HCT116 (cell line): ENCODE data around the gene RERG. TPM values are rescaled to one million over a fixed set of nuclear protein-coding genes. Genes with fewer than 3 reads are reported as not detected.

Experiments
- ATAC-seq: fragments of 200-7000 bp; cut with Tn5 transposase; 2 replicates; pipeline ENCODE4 v1.9.1; 2020; ENCODE audit warnings: mild to moderate bottlenecking, moderate library complexity
- BruUV-seq: library from RNA; stranded (reverse); fragments of 400-500 nt; replicated peaks from 2 replicates; lab custom pipeline; 2021; lab: Mats Ljungman, UMichigan
- CTCF ChIA-PET: fragments of 300-600 bp; sonication (Branson Sonifier 250); formaldehyde crosslinking; loops from one replicate; lab custom pipeline; 2021; ENCODE audit warnings: antibody characterized with exemption; lab: Charles Lee
- POLR2A ChIA-PET: fragments of 300-600, 350-600 bp; sonication (Branson Sonifier 250); formaldehyde crosslinking; loops from one replicate; lab custom pipeline; 2021; ENCODE audit warnings: antibody characterized with exemption; lab: Charles Lee
- RAD21 ChIA-PET, 2 experiments: fragments of 300-600 bp; sonication (Branson Sonifier 250); formaldehyde crosslinking; loops; one replicate each; lab custom pipeline; 2023; ENCODE audit warnings: low total read pairs in 2 of 2; ENCODE audit not compliant: uncharacterized antibody in 2 of 2, unreplicated experiment in 2 of 2, low non-redundant PET in 1 of 2; lab: Charles Lee
- DNase-seq: peaks from one replicate; pipeline ENCODE4 v3.0.0-alpha.2; 2010; ENCODE audit warnings: low read depth, low spot score
- H2AFZ ChIP-seq: fragments of 200-600 bp; shearing (Covaris generic), sonication (generic); 2 replicates; pipeline ENCODE4 v1.6.1; 2017; ENCODE audit warnings: low read depth, mixed run types, mixed read lengths, antibody characterized with exemption, low read length; ENCODE audit not compliant: poor library complexity, severe bottlenecking
- H3K27ac ChIP-seq: 2 replicates; pipeline ENCODE4 v1.5.1; 2012; ENCODE audit warnings: low read depth, low read length
- H3K27me3 ChIP-seq: fragments of 200-600 bp; sonication (generic); 2 replicates; pipeline ENCODE4 v1.6.1; 2016; ENCODE audit warnings: mixed run types, low read length, mixed read lengths; ENCODE audit not compliant: insufficient read depth
- H3K36me3 ChIP-seq, 2 experiments: fragments of 200-500 bp in 1 of 2; fragments of 200-600 bp in 1 of 2; sonication (Bioruptor generic) in 1 of 2; sonication (generic) in 1 of 2; 2 replicates each; pipeline versions ENCODE4 v1.5.1 to v1.6.1; 2014 to 2016; ENCODE audit warnings: low read length in 2 of 2, inconsistent platforms in 1 of 2, mixed read lengths in 1 of 2, mixed run types in 1 of 2; ENCODE audit not compliant: insufficient read depth in 2 of 2, control insufficient read depth in 1 of 2
- H3K4me1 ChIP-seq, 2 experiments: fragments of 200-600 bp in 1 of 2; sonication (generic) in 1 of 2; 2 replicates each; pipeline versions ENCODE4 v1.5.1 to v1.6.1; 2012 to 2017; ENCODE audit warnings: low read length in 2 of 2, inconsistent platforms in 1 of 2, mild to moderate bottlenecking in 1 of 2, mixed read lengths in 1 of 2, mixed run types in 1 of 2, moderate library complexity in 1 of 2; ENCODE audit not compliant: insufficient read depth in 2 of 2, control insufficient read depth in 1 of 2
- H3K4me2 ChIP-seq: fragments of 200-600 bp; sonication (generic); 2 replicates; pipeline ENCODE4 v1.6.1; 2017; ENCODE audit warnings: mixed run types, low read length, mixed read lengths
- H3K4me3 ChIP-seq, 2 experiments: fragments of 200-600 bp in 1 of 2; sonication (generic) in 1 of 2; replicated peaks in 1 of 2; 2 replicates each; pipeline ENCODE4 v1.5.1; 2011 to 2016; ENCODE audit warnings: low read length in 2 of 2, control low read depth in 1 of 2, low read depth in 1 of 2, mild to moderate bottlenecking in 1 of 2, mixed read lengths in 1 of 2, mixed run types in 1 of 2
- H3K79me2 ChIP-seq: fragments of 200-600 bp; sonication (generic); 2 replicates; pipeline ENCODE4 v1.6.1; 2017; ENCODE audit warnings: mild to moderate bottlenecking, mixed run types, low read length, moderate library complexity, mixed read lengths; ENCODE audit not compliant: insufficient read depth
- H3K9ac ChIP-seq: fragments of 200-600 bp; sonication (generic); 2 replicates; pipeline ENCODE4 v1.6.1; 2016; ENCODE audit warnings: low read length, mixed read lengths
- H3K9me2 ChIP-seq: fragments of 200-600 bp; sonication (generic), shearing (Covaris generic); 2 replicates; pipeline ENCODE4 v1.6.1; 2017; ENCODE audit warnings: mixed run types, mild to moderate bottlenecking, moderate library complexity; ENCODE audit not compliant: insufficient read depth
- H3K9me3 ChIP-seq, 2 experiments: fragments of 200-500 bp in 1 of 2; fragments of 200-600 bp in 1 of 2; sonication (Bioruptor generic) in 1 of 2; sonication (generic) in 1 of 2; 2 replicates each; pipeline ENCODE4 v1.6.1; 2014 to 2017; ENCODE audit warnings: low read length in 2 of 2, mixed read lengths in 2 of 2, inconsistent platforms in 1 of 2, low read depth in 1 of 2, mild to moderate bottlenecking in 1 of 2, mixed run types in 1 of 2, moderate library complexity in 1 of 2; ENCODE audit not compliant: control insufficient read depth in 1 of 2, insufficient read depth in 1 of 2
- H4K20me1 ChIP-seq: fragments of 200-600 bp; sonication (generic), shearing (Covaris generic); 2 replicates; pipeline ENCODE4 v1.6.1; 2017; ENCODE audit warnings: mixed run types, mild to moderate bottlenecking, moderate library complexity; ENCODE audit not compliant: insufficient read depth
- CBX3 ChIP-seq: IDR thresholded peaks from 2 replicates; pipeline ENCODE4 v1.6.1; 2012; ENCODE audit warnings: low read depth
- CEBPB ChIP-seq: IDR thresholded peaks from 2 replicates; pipeline ENCODE4 v1.6.1; 2012; ENCODE audit warnings: low read depth
- EZH2 ChIP-seq: fragments of 200-600 bp; sonication (generic); IDR thresholded peaks from 2 replicates; pipeline ENCODE4 v1.6.1; 2017; ENCODE audit warnings: antibody characterized with exemption, mixed run types
- EZH2phosphoT487 ChIP-seq: fragments of 200-600 bp; IDR thresholded peaks from 2 replicates; pipeline ENCODE4 v1.6.1; 2018; ENCODE audit warnings: antibody characterized with exemption, borderline replicate concordance
- FOSL1 ChIP-seq: IDR thresholded peaks from 2 replicates; pipeline ENCODE4 v1.6.1; 2012; ENCODE audit warnings: low read depth
- JUND ChIP-seq: IDR thresholded peaks from 2 replicates; pipeline ENCODE4 v1.6.1; 2012
- POLR2A ChIP-seq: IDR thresholded peaks from 2 replicates; pipeline ENCODE4 v1.7.0; 2011; ENCODE audit warnings: borderline replicate concordance; ENCODE audit not compliant: insufficient read depth, insufficient read length; ENCODE audit errors: extremely low read depth
- POLR2AphosphoS5 ChIP-seq: IDR thresholded peaks from 2 replicates; pipeline ENCODE4 v1.6.1; 2011; ENCODE audit warnings: mild to moderate bottlenecking, low read depth, low read length, moderate library complexity
- RAD21 ChIP-seq: IDR thresholded peaks from 2 replicates; pipeline ENCODE4 v1.6.1; 2012; ENCODE audit warnings: low read depth, mild to moderate bottlenecking
- REST ChIP-seq: IDR thresholded peaks from 2 replicates; pipeline ENCODE4 v1.6.1; 2012; ENCODE audit warnings: low read depth
- SIN3A ChIP-seq: IDR thresholded peaks from 2 replicates; pipeline ENCODE4 v1.6.1; 2012; ENCODE audit warnings: low read depth
- SRF ChIP-seq: IDR thresholded peaks from 2 replicates; pipeline ENCODE4 v1.6.1; 2012; ENCODE audit warnings: low read depth
- TCF7L2 ChIP-seq: IDR thresholded peaks from 2 replicates; pipeline ENCODE4 v1.7.0; 2011; ENCODE audit warnings: borderline replicate concordance, inconsistent platforms; ENCODE audit not compliant: insufficient read depth, insufficient read length; ENCODE audit errors: extremely low read depth
- YY1 ChIP-seq: IDR thresholded peaks from 2 replicates; pipeline ENCODE4 v1.6.1; 2011; ENCODE audit warnings: low read length, low read depth, moderate library complexity, mild to moderate bottlenecking; ENCODE audit not compliant: insufficient replicate concordance; ENCODE audit errors: extremely low read depth
- ZBTB33 ChIP-seq: IDR thresholded peaks from 2 replicates; pipeline ENCODE4 v1.6.1; 2011; ENCODE audit warnings: mild to moderate bottlenecking, low read length, moderate library complexity; ENCODE audit not compliant: insufficient replicate concordance; ENCODE audit errors: extremely low read depth
- ZFX ChIP-seq: fragments of 450-650 bp; IDR thresholded peaks from 2 replicates; pipeline ENCODE4 v1.6.1; 2017
- ZNF274 ChIP-seq: fragments of 200-500 bp; sonication (Bioruptor generic); IDR thresholded peaks from 2 replicates; pipeline ENCODE4 v1.6.1; 2014; ENCODE audit warnings: mild to moderate bottlenecking, low read depth, low read length, inconsistent platforms
- intact Hi-C: fragments of 100-400 bp; cut with micrococcal nuclease; formaldehyde crosslinking; loops from 2 replicates; pipeline ENCODE4 v1.10.0; 2022
- total RNA-seq: library from RNA; stranded (reverse); gene quantifications from one replicate; pipeline ENCODE4 v1.2.1, GENCODE V29; 2021; ENCODE audit not compliant: unreplicated experiment

The RERG gene
- total RNA-seq, 1 experiment from 2014 or later, result not detected

GRCh38 chr12:15171012-15171655, 50.1 kb downstream of the RERG start (continued):
- no peak for TF ChIP-seq REST
- TF ChIP-seq CBX3, result no peak
- TF ChIP-seq POLR2A, result no peak
- TF ChIP-seq SRF, result no peak
- TF ChIP-seq EZH2, result no peak
- TF ChIP-seq JUND, result no peak
- TF ChIP-seq SIN3A, result no peak
- no peak for TF ChIP-seq ZFX
- no peak for TF ChIP-seq POLR2AphosphoS5
- TF ChIP-seq ZNF274, result no peak
- no peak for TF ChIP-seq TCF7L2
- TF ChIP-seq RAD21, result no peak

- ChIA-PET POLR2A (no interaction called here), RAD21 (no interaction called here), CTCF (no interaction called here)
- no peak overlapping the region for H3K4me3 ChIP-seq
- DNase-seq, result no peak
- no peaks in the 10 kb centered on the region for H3K9me2 ChIP-seq
- H3K79me2 ChIP-seq, result no peaks in the 10 kb centered on the region
- no peaks in the 10 kb centered on the region for H3K4me1 ChIP-seq
- no peak overlapping the region for H2AFZ ChIP-seq
- H3K9me3 ChIP-seq, result no peaks in the 10 kb centered on the region
- no peak overlapping the region for H3K4me2 ChIP-seq
- no peaks in the 10 kb centered on the region for H4K20me1 ChIP-seq
- H3K36me3 ChIP-seq, result no peaks in the 10 kb centered on the region
- no TSS peak for BruUV-seq
- intact Hi-C loops, result no loop called here
- no peak for ATAC-seq
- H3K9ac ChIP-seq, result no peak overlapping the region
- peaks cover 71% of the 10 kb centered on the region for H3K27me3 ChIP-seq
- H3K27ac ChIP-seq, result no peak overlapping the region
- TF ChIP-seq TCF7L2, result no peak
- TF ChIP-seq SRF, result no peak
- no peak for TF ChIP-seq FOSL1
- no peak for TF ChIP-seq EZH2phosphoT487
- TF ChIP-seq YY1, result no peak
- no peak for TF ChIP-seq ZNF274
- TF ChIP-seq ZBTB33, result no peak
- TF ChIP-seq CBX3, result no peak
- no peak for TF ChIP-seq CEBPB
- no peak for TF ChIP-seq RAD21
Observed at GRCh38 chr12:15168026-15168678, 53.1 kb downstream of the RERG start.
